ENCODE data around the gene CLDN7.

The CLDN7 gene

DNA sequence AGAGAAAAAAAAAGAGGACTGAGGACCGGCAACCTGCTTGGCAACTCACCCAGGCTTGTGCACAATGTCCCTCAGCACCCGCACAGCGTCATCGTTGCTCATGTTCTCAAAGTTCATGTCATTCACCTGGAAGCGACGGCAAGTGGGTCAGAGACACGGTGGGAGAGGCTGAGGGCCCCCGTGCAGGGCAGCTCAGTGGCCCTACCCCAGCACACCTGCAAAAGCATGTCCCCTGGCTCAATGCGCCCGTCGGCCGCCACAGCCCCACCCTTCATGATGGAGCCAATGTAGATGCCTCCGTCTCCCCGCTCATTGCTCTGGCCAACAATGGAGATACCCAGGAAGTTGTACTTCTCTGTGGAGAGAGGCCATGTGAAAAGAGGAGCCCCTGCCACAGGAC, 33.4 kb downstream of the CLDN7 start:
- no peak overlapping the region for H3K4me3 ChIP-seq
- intact Hi-C loops (cut with DNase I; ENCODE audit: low total_unique reads): no loop called here
- H3K27me3 ChIP-seq: no peaks in the 10 kb centered on the region
- DNase-seq: no peak
- H3K9me3 ChIP-seq: no peaks in the 10 kb centered on the region
- peaks cover 49 to 68% (median 65%) of the 10 kb centered on the region in 3 donors for H3K36me3 ChIP-seq
- TF ChIP-seq, protein P1, sequence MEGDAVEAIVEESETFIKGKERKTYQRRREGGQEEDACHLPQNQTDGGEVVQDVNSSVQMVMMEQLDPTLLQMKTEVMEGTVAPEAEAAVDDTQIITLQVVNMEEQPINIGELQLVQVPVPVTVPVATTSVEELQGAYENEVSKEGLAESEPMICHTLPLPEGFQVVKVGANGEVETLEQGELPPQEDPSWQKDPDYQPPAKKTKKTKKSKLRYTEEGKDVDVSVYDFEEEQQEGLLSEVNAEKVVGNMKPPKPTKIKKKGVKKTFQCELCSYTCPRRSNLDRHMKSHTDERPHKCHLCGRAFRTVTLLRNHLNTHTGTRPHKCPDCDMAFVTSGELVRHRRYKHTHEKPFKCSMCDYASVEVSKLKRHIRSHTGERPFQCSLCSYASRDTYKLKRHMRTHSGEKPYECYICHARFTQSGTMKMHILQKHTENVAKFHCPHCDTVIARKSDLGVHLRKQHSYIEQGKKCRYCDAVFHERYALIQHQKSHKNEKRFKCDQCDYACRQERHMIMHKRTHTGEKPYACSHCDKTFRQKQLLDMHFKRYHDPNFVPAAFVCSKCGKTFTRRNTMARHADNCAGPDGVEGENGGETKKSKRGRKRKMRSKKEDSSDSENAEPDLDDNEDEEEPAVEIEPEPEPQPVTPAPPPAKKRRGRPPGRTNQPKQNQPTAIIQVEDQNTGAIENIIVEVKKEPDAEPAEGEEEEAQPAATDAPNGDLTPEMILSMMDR (IDR thresholded peaks at IDR 0.05): no peak
- H3K4me1 ChIP-seq: peaks cover 0 to 30% (median 19%) of the 10 kb centered on the region in 4 donors
- no peak overlapping the region for H3K27ac ChIP-seq

DNA sequence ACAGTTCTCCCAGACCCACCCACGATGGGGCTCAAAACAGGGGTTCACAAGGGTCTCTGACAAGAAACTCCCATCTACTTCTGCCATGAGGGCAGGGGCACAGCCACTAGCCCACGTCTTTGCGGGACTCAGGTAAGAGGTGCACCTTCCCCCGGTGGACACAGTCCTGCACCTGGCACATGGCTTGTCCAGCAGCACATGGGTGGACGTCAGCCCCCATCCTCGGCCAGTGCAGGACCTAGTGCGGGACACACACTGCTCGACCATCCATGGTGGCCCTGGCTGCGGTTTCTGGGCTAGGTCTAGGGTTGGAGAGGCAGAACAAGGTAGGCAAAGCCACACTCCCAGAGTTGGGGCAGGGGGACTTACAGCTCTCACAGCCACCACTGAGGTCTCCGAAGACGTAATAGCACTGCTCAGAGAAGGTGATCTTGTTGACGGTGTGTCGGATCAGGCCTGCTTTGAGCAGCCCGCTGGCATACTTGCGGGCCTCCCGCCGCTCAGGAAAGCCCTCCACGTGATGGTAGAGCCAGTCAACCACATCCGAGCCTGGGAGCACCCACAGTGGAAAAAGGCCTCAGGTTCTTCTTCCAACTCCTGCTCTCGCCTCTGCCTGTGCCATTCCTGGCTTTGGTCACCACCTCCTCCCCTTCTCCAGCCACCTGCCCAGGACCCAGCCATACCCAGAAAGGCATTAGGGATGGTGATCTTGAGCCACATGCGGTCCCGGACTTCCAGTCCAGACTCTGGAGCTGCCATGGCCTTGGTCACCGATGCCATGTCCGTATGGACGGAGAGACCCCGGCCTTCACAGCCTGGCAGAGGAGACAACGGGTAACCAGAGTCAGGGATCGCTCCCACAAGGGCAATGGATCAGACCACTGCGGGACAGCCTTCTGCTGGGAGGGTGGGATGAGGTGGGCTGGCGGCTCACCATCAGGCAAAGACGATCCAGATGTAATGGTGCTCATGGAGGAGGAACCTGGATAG, 35.3 kb downstream of the CLDN7 start:
- DNase-seq: no peak
- peaks cover 0 to 16% (median 3%) of the 10 kb centered on the region in 4 donors for H3K4me1 ChIP-seq
- TF ChIP-seq, protein P1 (IDR thresholded peaks at IDR 0.05): no peak
- H3K36me3 ChIP-seq: peaks cover 54 to 87% (median 82%) of the 10 kb centered on the region in 3 donors
- H3K27ac ChIP-seq: no peak overlapping the region
- H3K9me3 ChIP-seq: no peaks in the 10 kb centered on the region
- H3K4me3 ChIP-seq: no peak overlapping the region
- H3K27me3 ChIP-seq: no peaks in the 10 kb centered on the region
- intact Hi-C loops (cut with DNase I; ENCODE audit: low total_unique reads): no loop called here

DNA sequence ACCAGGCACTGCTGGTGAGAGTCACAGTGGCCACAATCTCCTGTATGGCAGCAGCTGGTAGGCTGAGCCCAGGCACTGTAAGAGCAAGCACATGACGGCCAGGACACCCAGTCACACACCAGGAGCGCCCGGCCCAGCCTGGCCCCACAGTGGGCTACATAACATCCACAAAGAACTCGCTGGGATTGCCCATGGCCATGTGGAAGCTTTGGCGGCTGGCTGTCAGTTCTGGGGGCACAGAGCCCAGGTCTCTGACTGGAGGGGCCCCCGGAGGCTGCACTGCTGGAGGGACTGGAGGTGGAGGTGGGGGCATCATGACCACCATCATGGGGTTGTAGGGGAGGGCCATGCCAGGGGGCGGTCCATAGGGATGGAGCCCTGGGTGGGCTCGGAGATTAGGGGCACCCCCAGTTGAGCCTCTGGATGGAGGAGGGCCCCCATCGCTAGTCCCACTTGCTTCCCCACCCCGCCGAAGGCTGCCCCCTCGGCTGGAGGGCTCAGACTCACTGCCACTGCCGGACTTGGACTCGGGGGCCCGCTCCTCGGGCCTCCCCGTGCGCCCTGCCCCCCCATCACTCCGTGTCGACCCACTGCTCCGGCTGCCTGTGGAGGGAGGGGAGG, 36.5 kb downstream of the CLDN7 start:
- no peak for DNase-seq
- Histone ChIP-seq H3K36me3 (peaks cover 54 to 98% (median 82%) of the 10 kb centered on the region in 3 donors), H3K4me3 (no peak overlapping the region), H3K4me1 (peaks cover 0 to 17% (median 9%) of the 10 kb centered on the region in 4 donors), H3K27me3 (no peaks in the 10 kb centered on the region), H3K9me3 (no peaks in the 10 kb centered on the region), H3K27ac (no peak overlapping the region)
- intact Hi-C loops (cut with DNase I; ENCODE audit: low total_unique reads): no loop called here
- TF ChIP-seq, protein P1 (IDR thresholded peaks at IDR 0.05): no peak

DNA sequence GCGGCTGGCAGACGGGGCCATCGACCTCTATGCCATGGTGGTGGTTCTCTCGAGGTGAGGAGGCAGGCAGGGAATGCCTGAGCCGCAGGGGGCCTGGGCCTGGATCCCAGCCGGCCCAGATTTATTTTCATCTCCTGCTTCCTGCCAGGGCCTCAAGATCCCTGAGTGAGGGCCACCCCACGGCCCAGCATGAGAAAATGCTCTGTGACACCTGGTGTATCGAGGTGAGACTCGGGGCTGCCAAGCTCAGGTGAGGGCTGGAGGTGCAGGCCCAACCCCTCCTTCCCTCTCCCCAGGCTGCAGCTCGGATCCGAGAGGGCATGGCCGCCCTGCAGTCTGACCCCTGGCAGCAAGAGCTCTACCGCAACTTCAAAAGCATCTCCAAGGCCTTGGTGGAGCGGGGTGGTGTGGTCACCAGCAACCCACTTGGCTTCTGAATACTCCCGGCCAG, 37.6 kb downstream of the CLDN7 start:
- Histone ChIP-seq H3K9me3 (no peaks in the 10 kb centered on the region), H3K4me3 (no peak overlapping the region), H3K27ac (no peak overlapping the region), H3K27me3 (no peaks in the 10 kb centered on the region), H3K4me1 (peaks cover 0 to 25% (median 15%) of the 10 kb centered on the region in 4 donors), H3K36me3 (peaks cover 47 to 88% (median 72%) of the 10 kb centered on the region in 3 donors)
- TF ChIP-seq, protein P1 (IDR thresholded peaks at IDR 0.05): no peak
- no peak for DNase-seq
- intact Hi-C loops (cut with DNase I; ENCODE audit: low total_unique reads): no loop called here

DNA sequence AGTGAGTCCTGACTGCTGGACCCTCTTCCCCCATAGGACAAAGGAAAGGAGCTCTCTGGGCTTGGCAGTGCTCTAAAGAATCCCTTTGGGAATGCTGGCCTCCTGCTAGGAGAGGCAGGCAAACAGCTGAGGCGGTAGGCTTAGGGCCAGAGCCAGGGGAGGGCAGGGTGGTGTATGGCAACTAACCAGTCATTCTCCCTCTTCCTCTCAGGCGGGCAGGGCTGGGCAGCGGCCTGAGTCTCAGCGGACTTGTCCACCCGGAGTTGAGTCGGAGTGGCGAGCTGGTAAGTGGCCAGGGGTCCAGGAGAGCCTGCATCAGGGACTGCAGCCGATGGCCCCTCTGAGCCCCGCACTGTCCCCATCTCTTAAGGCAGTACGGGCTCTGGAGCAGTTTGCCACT, 38.2 kb downstream of the CLDN7 start:
- H3K36me3 ChIP-seq: peaks cover 43 to 82% (median 66%) of the 10 kb centered on the region in 3 donors
- no peak for DNase-seq
- intact Hi-C loops (cut with DNase I; ENCODE audit: low total_unique reads): no loop called here
- peaks cover 0 to 30% (median 20%) of the 10 kb centered on the region in 4 donors for H3K4me1 ChIP-seq
- H3K27ac ChIP-seq: no peak overlapping the region
- TF ChIP-seq, protein P1 (IDR thresholded peaks at IDR 0.05): no peak
- H3K4me3 ChIP-seq: no peak overlapping the region
- no peaks in the 10 kb centered on the region for H3K27me3 ChIP-seq
- H3K9me3 ChIP-seq: no peaks in the 10 kb centered on the region

All from tibial artery (tissue), 4 donors.